ENCODE results near the gene AP1M1.

Gene AP1M1

GRCh38 chr19:16208847-16209665 lies 11.3 kb downstream of the AP1M1 start:
- no peak overlapping the region for H3K27ac ChIP-seq (ENCODE audit: low read depth, low read length)
- no peak overlapping the region for H3K9ac ChIP-seq (ENCODE audit: low read length)
- no peaks in the 10 kb centered on the region for H3K27me3 ChIP-seq (ENCODE audit: control insufficient read depth, insufficient read depth, low read length)
- H3K36me3 ChIP-seq (ENCODE audit: control insufficient read depth, insufficient read depth, low read length) = peaks cover 56% of the 10 kb centered on the region
- H3K4me1 ChIP-seq (ENCODE audit: control insufficient read depth, insufficient read depth, low read length) = no peaks in the 10 kb centered on the region
- H3K4me3 ChIP-seq (ENCODE audit: low read depth, low read length) = no peak overlapping the region
- H3K9me3 ChIP-seq (ENCODE audit: control insufficient read depth, insufficient read depth, low read depth, low read length) = no peaks in the 10 kb centered on the region

- H3K4me3 ChIP-seq (ENCODE audit: low read depth, low read length) = no peak overlapping the region
- no peak overlapping the region for H3K27ac ChIP-seq (ENCODE audit: low read depth, low read length)
- H3K36me3 ChIP-seq (ENCODE audit: control insufficient read depth, insufficient read depth, low read length) = peaks cover 49% of the 10 kb centered on the region
- H3K4me1 ChIP-seq (ENCODE audit: control insufficient read depth, insufficient read depth, low read length) = no peaks in the 10 kb centered on the region
- H3K9ac ChIP-seq (ENCODE audit: low read length) = no peak overlapping the region
- no peaks in the 10 kb centered on the region for H3K27me3 ChIP-seq (ENCODE audit: control insufficient read depth, insufficient read depth, low read length)
- no peaks in the 10 kb centered on the region for H3K9me3 ChIP-seq (ENCODE audit: control insufficient read depth, insufficient read depth, low read depth, low read length)
Measured at GRCh38 chr19:16210168-16210567, 12.5 kb downstream of the AP1M1 start.

- Histone ChIP-seq H3K27me3 (ENCODE audit: control insufficient read depth, insufficient read depth, low read length) (no peaks in the 10 kb centered on the region), H3K9ac (ENCODE audit: low read length) (no peak overlapping the region), H3K36me3 (ENCODE audit: control insufficient read depth, insufficient read depth, low read length) (peaks cover 23% of the 10 kb centered on the region), H3K4me3 (ENCODE audit: low read depth, low read length) (no peak overlapping the region), H3K4me1 (ENCODE audit: control insufficient read depth, insufficient read depth, low read length) (no peaks in the 10 kb centered on the region), H3K27ac (ENCODE audit: low read depth, low read length) (no peak overlapping the region), H3K9me3 (ENCODE audit: control insufficient read depth, insufficient read depth, low read depth, low read length) (no peaks in the 10 kb centered on the region)
Measured at GRCh38 chr19:16213076-16213475, 15.4 kb downstream of the AP1M1 start.

GRCh38 chr19:16216744-16217670 lies 19.3 kb downstream of the AP1M1 start:
- Histone ChIP-seq H3K9ac (ENCODE audit: low read length) (no peak overlapping the region), H3K4me1 (ENCODE audit: control insufficient read depth, insufficient read depth, low read length) (no peaks in the 10 kb centered on the region), H3K27me3 (ENCODE audit: control insufficient read depth, insufficient read depth, low read length) (no peaks in the 10 kb centered on the region), H3K9me3 (ENCODE audit: control insufficient read depth, insufficient read depth, low read depth, low read length) (peaks cover 25% of the 10 kb centered on the region), H3K36me3 (ENCODE audit: control insufficient read depth, insufficient read depth, low read length) (peaks cover 19% of the 10 kb centered on the region), H3K27ac (ENCODE audit: low read depth, low read length) (no peak overlapping the region), H3K4me3 (ENCODE audit: low read depth, low read length) (no peak overlapping the region)

- Histone ChIP-seq H3K36me3 (ENCODE audit: control insufficient read depth, insufficient read depth, low read length) (peaks cover 25% of the 10 kb centered on the region), H3K4me3 (ENCODE audit: low read depth, low read length) (no peak overlapping the region), H3K9me3 (ENCODE audit: control insufficient read depth, insufficient read depth, low read depth, low read length) (peaks cover 25% of the 10 kb centered on the region), H3K27me3 (ENCODE audit: control insufficient read depth, insufficient read depth, low read length) (no peaks in the 10 kb centered on the region), H3K9ac (ENCODE audit: low read length) (no peak overlapping the region), H3K4me1 (ENCODE audit: control insufficient read depth, insufficient read depth, low read length) (no peaks in the 10 kb centered on the region), H3K27ac (ENCODE audit: low read depth, low read length) (no peak overlapping the region)
Measured at GRCh38 chr19:16217716-16218451, 20.2 kb downstream of the AP1M1 start.

GRCh38 chr19:16218851-16219250 lies 21.1 kb downstream of the AP1M1 start:
- no peak overlapping the region for H3K27ac ChIP-seq (ENCODE audit: low read depth, low read length)
- H3K4me3 ChIP-seq (ENCODE audit: low read depth, low read length) = no peak overlapping the region
- no peaks in the 10 kb centered on the region for H3K4me1 ChIP-seq (ENCODE audit: control insufficient read depth, insufficient read depth, low read length)
- H3K9ac ChIP-seq (ENCODE audit: low read length) = no peak overlapping the region
- H3K27me3 ChIP-seq (ENCODE audit: control insufficient read depth, insufficient read depth, low read length) = no peaks in the 10 kb centered on the region
- H3K9me3 ChIP-seq (ENCODE audit: control insufficient read depth, insufficient read depth, low read depth, low read length) = peaks cover 25% of the 10 kb centered on the region
- peaks cover 35% of the 10 kb centered on the region for H3K36me3 ChIP-seq (ENCODE audit: control insufficient read depth, insufficient read depth, low read length)

GRCh38 chr19:16222806-16223205 lies 25.1 kb downstream of the AP1M1 start:
- Histone ChIP-seq H3K4me1 (ENCODE audit: control insufficient read depth, insufficient read depth, low read length) (no peaks in the 10 kb centered on the region), H3K27me3 (ENCODE audit: control insufficient read depth, insufficient read depth, low read length) (no peaks in the 10 kb centered on the region), H3K9me3 (ENCODE audit: control insufficient read depth, insufficient read depth, low read depth, low read length) (peaks cover 25% of the 10 kb centered on the region), H3K27ac (ENCODE audit: low read depth, low read length) (no peak overlapping the region), H3K9ac (ENCODE audit: low read length) (no peak overlapping the region), H3K4me3 (ENCODE audit: low read depth, low read length) (no peak overlapping the region), H3K36me3 (ENCODE audit: control insufficient read depth, insufficient read depth, low read length) (peaks cover 64% of the 10 kb centered on the region)

GRCh38 chr19:16223746-16224145 lies 26.0 kb downstream of the AP1M1 start:
- no peaks in the 10 kb centered on the region for H3K27me3 ChIP-seq (ENCODE audit: control insufficient read depth, insufficient read depth, low read length)
- no peak overlapping the region for H3K4me3 ChIP-seq (ENCODE audit: low read depth, low read length)
- H3K36me3 ChIP-seq (ENCODE audit: control insufficient read depth, insufficient read depth, low read length) = peaks cover 73% of the 10 kb centered on the region
- H3K4me1 ChIP-seq (ENCODE audit: control insufficient read depth, insufficient read depth, low read length) = no peaks in the 10 kb centered on the region
- H3K9me3 ChIP-seq (ENCODE audit: control insufficient read depth, insufficient read depth, low read depth, low read length) = peaks cover 25% of the 10 kb centered on the region
- H3K9ac ChIP-seq (ENCODE audit: low read length) = no peak overlapping the region
- H3K27ac ChIP-seq (ENCODE audit: low read depth, low read length) = no peak overlapping the region

- Histone ChIP-seq H3K9me3 (ENCODE audit: control insufficient read depth, insufficient read depth, low read depth, low read length) (peaks cover 25% of the 10 kb centered on the region), H3K9ac (ENCODE audit: low read length) (no peak overlapping the region), H3K4me3 (ENCODE audit: low read depth, low read length) (no peak overlapping the region), H3K27ac (ENCODE audit: low read depth, low read length) (no peak overlapping the region), H3K4me1 (ENCODE audit: control insufficient read depth, insufficient read depth, low read length) (no peaks in the 10 kb centered on the region), H3K36me3 (ENCODE audit: control insufficient read depth, insufficient read depth, low read length) (peaks cover 80% of the 10 kb centered on the region), H3K27me3 (ENCODE audit: control insufficient read depth, insufficient read depth, low read length) (no peaks in the 10 kb centered on the region)
Measured at GRCh38 chr19:16224293-16225045, 26.8 kb downstream of the AP1M1 start.
